Spleen (tissue), 7 donors: ENCODE measurements around the gene ENO3.
A peak's percentile ranks its signal among the peaks of the same experiment; 100 is the strongest.

Source experiments
- POLR2A ChIP-seq, 3 donors: fragments of 450-650 bp; IDR thresholded peaks; one replicate each; pipeline ENCODE4 v1.5.1; 2017; ENCODE audit warnings: antibody characterized with exemption in 3 of 3, mild to moderate bottlenecking in 1 of 3
- POLR2AphosphoS5 ChIP-seq, 3 donors: sonication (generic); formaldehyde crosslinking; IDR thresholded peaks; one replicate each; pipeline ENCODE4 v1.5.1; 2017; ENCODE audit warnings: antibody characterized with exemption in 3 of 3
- TF ChIP-seq, protein P1 (sequence below), 11 experiments: fragments of 200-600 bp in 7 of 11; fragments of 450-650 bp in 4 of 11; sonication (generic) in 4 of 11; IDR thresholded peaks in 8 of 11; conservative IDR thresholded peaks in 3 of 11; 1 replicate in 7 of 11; 2 replicates in 4 of 11; pipeline versions ENCODE4 v1.4.0 to v1.8.0; 2016 to 2021; ENCODE audit warnings: antibody characterized with exemption in 11 of 11, inconsistent platforms in 4 of 11, mild to moderate bottlenecking in 1 of 11
- donor health status: DM: no; HTN: no; CAD: no; lungs with moderate emphysema.
- donor health status: DM: no; HTN: no; CAD: no.
- donor health status: DM: no; HTN: no; CAD: no.

DNA sequence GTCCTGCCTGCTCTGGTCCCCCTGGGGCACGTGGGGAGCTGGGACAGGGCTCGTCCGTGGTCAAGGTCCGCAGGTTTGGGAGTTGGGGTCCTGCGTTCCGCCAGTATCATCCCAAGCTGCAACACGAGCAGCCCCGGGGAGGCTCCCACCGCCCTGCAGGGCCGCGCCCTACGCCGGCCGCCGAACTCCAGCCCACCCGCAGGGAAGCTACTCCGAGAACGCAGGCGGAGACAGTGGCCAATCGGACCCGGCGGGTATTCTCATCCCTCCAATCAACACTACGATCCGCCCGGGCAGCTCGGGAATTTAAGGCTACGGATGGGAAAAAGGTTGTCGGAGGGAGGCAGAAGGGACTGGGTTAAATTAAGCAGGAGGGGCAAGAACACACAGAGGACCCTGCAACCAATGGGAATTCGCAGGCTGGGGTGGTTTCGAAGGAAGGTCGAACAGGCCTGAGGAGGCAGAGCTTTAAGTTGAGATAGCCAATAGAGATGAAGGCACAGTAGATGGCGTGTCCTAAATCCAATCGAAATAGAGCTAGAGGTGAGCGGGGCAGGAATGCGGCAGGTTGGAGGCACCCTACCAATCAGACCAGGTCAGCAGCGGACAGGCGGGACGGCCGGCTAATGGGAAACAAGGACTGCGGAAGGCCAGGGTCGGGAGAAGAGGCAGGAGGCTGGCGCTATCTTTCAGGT, 16.1 kb downstream of the ENO3 start:
- TF ChIP-seq, protein P1, sequence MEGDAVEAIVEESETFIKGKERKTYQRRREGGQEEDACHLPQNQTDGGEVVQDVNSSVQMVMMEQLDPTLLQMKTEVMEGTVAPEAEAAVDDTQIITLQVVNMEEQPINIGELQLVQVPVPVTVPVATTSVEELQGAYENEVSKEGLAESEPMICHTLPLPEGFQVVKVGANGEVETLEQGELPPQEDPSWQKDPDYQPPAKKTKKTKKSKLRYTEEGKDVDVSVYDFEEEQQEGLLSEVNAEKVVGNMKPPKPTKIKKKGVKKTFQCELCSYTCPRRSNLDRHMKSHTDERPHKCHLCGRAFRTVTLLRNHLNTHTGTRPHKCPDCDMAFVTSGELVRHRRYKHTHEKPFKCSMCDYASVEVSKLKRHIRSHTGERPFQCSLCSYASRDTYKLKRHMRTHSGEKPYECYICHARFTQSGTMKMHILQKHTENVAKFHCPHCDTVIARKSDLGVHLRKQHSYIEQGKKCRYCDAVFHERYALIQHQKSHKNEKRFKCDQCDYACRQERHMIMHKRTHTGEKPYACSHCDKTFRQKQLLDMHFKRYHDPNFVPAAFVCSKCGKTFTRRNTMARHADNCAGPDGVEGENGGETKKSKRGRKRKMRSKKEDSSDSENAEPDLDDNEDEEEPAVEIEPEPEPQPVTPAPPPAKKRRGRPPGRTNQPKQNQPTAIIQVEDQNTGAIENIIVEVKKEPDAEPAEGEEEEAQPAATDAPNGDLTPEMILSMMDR (IDR thresholded peaks at IDR 0.05 in 8 of 11, conservative IDR thresholded peaks at IDR 0.05 in 3 of 11), result peak in 1 of 11 experiments; percentile 26
- no peak for TF ChIP-seq POLR2A (IDR thresholded peaks at IDR 0.05)
- peak in 2 of 3 donors; percentile 34 to 72 for TF ChIP-seq POLR2AphosphoS5 (IDR thresholded peaks at IDR 0.05)
